Midbrain (tissue), 1 donor: ENCODE data around the gene RBCK1.
"Not testable (repeated sequence)": the region's sequence is repeated elsewhere in the genome, so short reads cannot be mapped to it uniquely, and the experiment has no call there.

ENCODE experiments used
- DNase-seq: peaks from one replicate; lab custom pipeline; 2025; lab: John Stamatoyannopoulos, UW

RBCK1 gene

GRCh38 chr20:376089-376488 lies 32.0 kb upstream of the RBCK1 start:
- DNase-seq, result no peak

DNA sequence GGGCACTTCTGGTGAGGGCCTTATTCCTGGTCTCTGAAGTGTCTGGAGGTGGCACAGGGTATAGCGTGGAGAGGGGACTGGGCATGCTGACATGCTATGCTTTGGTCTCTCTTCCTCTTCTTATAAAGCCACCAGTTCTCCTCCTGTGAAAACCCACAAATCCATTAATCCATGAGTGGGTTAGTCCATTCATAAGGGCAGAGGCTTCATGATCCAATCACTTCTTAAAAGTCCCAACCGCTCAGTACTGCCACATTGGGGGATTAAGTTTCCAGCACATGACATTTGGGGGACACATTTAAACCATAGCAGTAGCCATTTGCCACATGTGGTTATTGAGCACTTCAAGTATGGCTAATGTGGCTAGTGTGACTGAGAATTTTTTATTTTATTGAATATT lies 31.3 kb upstream of the RBCK1 start:
- no peak for DNase-seq

DNA sequence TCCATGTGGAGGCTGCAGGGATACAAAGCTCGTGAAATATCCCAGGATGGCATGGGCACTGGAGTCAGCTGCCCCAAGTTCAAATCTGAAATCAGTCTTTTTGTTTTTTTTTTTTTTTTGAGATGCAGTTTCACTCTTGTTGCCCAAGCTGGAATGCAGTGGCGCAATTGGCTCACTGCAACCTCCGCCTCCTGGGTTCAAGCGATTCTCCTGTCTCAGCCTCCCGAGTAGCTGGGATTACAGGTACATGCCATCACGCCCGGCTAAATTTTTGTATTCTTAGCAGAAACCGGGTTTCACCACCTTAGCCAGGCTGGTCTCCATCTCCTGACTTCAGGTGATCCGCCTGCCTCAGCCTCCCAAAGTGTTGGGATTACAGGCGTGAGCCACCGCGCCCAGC lies 30.5 kb upstream of the RBCK1 start:
- DNase-seq, result not testable (repeated sequence)

- DNase-seq, result no peak
These were observed 29.1 kb upstream of the RBCK1 start for GRCh38 chr20:378961-379336.

GRCh38 chr20:380763-381580 lies 27.1 kb upstream of the RBCK1 start:
- no peak for DNase-seq

GRCh38 chr20:381581-382290 lies 26.4 kb upstream of the RBCK1 start:
- no peak for DNase-seq

- DNase-seq, result no peak
These were observed 25.6 kb upstream of the RBCK1 start for GRCh38 chr20:382291-383115.

DNA sequence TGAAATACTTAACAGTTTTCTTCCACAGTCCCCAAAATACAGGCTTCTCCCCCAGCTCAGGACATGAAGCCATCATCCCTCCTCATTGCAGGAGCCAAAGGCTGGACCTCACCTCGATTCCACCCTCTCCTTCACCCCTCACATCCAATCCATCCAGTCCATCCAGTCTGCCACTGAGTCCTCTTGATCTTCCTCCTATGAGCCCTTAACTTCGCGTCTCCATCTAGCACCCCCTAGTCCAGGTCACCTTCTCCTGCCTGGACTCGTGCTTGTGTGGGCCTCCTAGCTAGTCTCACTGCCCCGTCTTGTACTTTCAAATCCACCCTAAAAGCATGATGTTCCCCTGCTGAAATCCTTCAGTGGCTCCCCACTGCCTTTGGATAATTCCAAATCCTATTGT lies 24.2 kb upstream of the RBCK1 start:
- DNase-seq, result no peak

GRCh38 chr20:384723-385122 lies 23.4 kb upstream of the RBCK1 start:
- DNase-seq, result no peak

DNA sequence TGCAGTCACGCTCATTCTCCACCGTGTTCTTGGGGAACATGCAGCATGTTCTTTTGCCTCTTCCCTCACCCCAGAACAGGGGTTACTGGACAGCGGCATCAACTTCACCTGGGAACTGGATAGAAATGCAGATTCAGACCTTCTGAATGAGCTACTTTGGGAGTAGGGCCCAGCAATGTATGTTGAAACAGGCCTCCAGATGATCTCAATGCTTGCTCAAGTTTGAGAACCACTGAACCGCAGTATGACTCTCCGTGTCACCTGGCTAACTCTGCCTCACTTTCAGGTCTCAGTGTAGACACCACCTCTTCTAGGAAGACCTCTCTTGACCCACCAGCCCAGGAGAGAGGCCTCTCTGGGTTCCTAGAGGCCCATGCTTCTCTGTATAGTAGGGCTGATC lies 22.7 kb upstream of the RBCK1 start:
- no peak for DNase-seq

- not testable (repeated sequence) for DNase-seq
These were observed 21.5 kb upstream of the RBCK1 start for GRCh38 chr20:386634-387033.

DNA sequence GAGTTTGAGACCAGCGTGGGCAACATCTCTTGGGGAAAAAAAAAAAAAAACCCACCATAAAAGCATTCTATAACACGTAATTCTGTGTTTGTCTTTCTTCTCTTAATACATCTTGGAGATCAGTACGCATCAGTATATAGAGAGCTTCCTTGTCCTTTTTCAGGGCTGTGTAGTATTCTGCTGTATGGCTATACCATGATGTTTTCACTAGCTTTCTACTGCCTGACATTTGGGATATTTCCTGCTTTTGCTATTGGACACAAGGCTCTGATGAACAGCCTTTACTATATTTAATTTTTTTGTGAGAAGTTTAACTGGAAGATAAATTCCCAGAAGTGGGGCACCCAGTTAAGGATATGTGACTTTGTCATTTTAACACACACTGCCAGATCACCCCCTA lies 20.6 kb upstream of the RBCK1 start:
- no peak for DNase-seq

GRCh38 chr20:388034-388994 lies 19.8 kb upstream of the RBCK1 start:
- DNase-seq, result no peak

DNA sequence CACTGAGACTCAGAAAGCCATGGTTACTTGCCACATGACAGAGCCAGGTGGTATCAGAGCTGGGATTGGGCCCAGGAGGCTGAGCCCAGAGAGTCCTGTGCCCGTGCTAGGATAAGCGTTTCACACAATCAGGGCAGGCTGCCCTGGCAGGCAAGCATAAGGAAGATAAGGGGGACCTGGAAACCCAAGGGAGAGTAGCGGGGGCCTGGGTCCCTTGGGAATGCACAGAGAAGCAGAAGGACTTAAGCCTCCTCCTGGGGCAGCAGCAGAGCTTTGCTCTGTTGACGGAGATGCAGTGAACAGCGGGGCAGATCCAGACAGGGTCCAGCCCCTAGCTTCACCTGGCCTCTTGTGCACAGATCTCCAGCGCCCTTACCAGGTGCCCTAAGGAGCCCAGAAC lies 18.9 kb upstream of the RBCK1 start:
- DNase-seq, result no peak

- DNase-seq, result no peak
These were observed 16.9 kb upstream of the RBCK1 start for GRCh38 chr20:391041-391711.

DNA sequence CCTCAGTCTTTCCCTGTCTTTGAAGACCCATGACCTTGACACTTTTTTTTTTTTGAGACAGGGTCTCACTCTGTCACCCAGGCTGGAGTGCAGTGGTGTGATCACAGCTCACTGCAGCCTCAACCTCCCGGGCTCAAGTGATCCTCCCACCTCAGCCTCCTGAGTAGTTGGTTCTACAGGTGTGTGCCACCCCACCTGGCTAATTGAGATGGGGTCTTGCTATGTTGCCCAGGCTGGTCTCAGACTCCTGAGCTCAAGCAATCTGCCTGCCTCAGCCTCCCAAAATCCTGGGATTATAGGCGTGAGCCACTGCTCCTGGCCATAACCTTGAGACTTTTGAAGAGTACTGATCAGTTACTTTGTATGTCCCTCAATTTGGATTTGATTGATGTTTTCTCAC lies 14.8 kb upstream of the RBCK1 start:
- not testable (repeated sequence) for DNase-seq

GRCh38 chr20:396252-396618 lies 11.9 kb upstream of the RBCK1 start:
- no peak for DNase-seq

- no peak for DNase-seq
These were observed 11.3 kb upstream of the RBCK1 start for GRCh38 chr20:396619-397431.

DNA sequence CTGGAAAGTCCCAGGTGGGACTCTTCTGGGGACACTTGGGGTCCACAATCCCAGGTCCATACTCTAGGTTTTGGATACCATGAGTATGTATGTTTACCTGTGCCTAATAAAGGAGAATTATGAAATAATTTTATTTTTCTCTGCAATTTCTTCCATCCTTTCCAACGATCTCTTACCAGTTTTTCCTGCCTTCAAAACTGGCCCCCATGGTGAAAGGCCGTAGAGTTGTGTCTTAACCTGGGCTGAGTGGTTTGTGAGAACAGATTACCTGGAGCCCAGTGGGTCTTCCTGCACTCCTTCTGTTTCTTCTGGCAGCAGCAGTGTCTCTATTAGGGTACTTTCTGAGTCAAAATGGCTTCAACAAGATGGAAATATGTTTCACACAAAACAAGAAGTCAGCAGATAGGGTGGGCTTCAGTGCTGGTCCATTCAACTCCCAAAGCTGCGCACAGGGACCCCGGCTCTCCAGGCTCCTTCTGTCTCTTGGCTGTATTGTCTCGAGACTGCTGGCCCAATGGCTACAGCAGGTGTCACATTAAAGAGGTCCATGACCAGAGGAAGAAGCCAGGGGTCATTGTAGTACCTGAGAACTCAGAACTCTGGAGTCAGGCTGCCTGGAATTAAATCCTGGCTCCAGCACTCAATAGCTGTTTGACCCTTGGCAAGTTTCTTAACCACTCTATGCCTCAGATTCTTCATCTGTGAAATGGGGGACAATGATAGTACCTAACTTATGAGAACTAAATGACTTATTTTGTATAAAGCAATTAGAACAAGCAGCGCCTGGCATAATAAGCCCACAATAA lies 10.5 kb upstream of the RBCK1 start:
- no peak for DNase-seq
